A549 treated with dexamethasone at 1 μM for 4 hours (cell line): Measurements from ENCODE around the gene HSD17B7. TPM values are rescaled to one million over a fixed set of nuclear protein-coding genes. Genes with fewer than 3 reads are reported as not detected.

Experiments used
- total RNA-seq: library from RNA; stranded (reverse); fragments of 200-300 nt; extraction: Qiagen RNA extraction; gene quantifications from 5 replicates; pipeline ENCODE4 v1.2.3, GENCODE V29; 2022

The HSD17B7 gene, protein sequence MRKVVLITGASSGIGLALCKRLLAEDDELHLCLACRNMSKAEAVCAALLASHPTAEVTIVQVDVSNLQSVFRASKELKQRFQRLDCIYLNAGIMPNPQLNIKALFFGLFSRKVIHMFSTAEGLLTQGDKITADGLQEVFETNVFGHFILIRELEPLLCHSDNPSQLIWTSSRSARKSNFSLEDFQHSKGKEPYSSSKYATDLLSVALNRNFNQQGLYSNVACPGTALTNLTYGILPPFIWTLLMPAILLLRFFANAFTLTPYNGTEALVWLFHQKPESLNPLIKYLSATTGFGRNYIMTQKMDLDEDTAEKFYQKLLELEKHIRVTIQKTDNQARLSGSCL
- 7.1 to 8.3 TPM (median 7.6 TPM) in 5 replicates for total RNA-seq

GRCh38 chr1:162790303-162790984 lies at the start of gene HSD17B7:
Gene HSD17B7, plus strand, starts transcription at chr1:162790702. Its CDS starts 99 bp downstream, at chr1:162790801.

GRCh38 chr1:162861101-162861500 lies 70.6 kb downstream of the HSD17B7 start, which contains the start of gene CCDC190:
Gene CCDC190, minus strand, starts transcription at chr1:162861175. Its CDS starts 1,529 bp downstream, at chr1:162859646.

Other genes with a start within 250 kb of the HSD17B7 start
- gene UAP1, start 229.0 kb upstream of the HSD17B7 start, total RNA-seq = 29.6 to 43.9 TPM (median 34.2 TPM) in 5 replicates
- 0.32 to 0.80 TPM (median 0.51 TPM) in 5 replicates for gene DDR2, start 158.2 kb upstream of the HSD17B7 start, total RNA-seq
- not detected in 5 replicates for gene CCDC190, start 70.5 kb downstream of the HSD17B7 start, total RNA-seq